MV-4-11 (cell line): Measurements from ENCODE around the gene SORT1.
A peak's percentile ranks its signal among the peaks of the same experiment; 100 is the strongest.
"Not testable (repeated sequence)": the region's sequence is repeated elsewhere in the genome, so short reads cannot be mapped to it uniquely, and the experiment has no call there.

ENCODE experiments used
- DNase-seq: peaks from one replicate; lab custom pipeline; 2025; lab: John Stamatoyannopoulos, UW

SORT1 gene

DNA sequence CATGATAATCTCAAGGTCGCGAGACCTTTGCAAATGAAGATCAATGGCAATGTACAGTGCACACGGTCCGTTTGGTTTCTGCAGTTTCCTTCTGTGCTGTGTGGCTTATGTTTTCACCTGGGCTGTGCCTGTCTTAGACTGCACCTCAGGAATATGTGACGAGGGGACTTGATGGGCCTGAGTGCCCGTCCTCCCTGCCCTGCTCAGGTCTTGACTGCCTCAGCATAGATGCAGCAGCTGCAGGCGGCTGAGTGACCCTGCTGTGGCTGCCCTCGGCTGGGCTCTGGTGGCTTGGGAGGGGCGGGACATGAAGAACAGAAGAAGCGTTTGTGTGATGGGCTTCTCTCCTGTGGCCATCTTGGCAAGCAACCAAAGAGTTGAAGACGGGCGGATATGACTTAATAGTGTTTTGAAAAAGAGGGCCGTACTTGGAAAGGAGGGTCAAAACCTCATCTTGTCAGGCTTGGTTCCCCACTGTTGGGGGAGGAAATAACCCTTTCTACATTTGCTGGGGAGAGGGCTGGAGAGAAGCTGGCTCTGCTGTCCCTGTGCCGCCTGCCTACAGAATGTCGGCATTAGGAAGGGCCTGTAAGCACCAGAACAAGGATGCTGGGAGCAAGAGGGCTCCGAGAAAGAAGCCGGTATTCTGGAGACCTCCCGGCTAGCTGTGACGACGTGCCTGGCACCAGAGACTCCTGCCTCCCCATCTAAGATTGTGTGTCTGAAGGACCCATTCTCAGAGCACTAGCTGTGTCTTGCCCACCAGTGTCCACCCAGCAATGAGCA is 98.0 kb downstream of the SORT1 start:
- DNase-seq = no peak

GRCh38 chr1:109298666-109299557 is 98.8 kb downstream of the SORT1 start:
- DNase-seq = peak; percentile 15

DNA sequence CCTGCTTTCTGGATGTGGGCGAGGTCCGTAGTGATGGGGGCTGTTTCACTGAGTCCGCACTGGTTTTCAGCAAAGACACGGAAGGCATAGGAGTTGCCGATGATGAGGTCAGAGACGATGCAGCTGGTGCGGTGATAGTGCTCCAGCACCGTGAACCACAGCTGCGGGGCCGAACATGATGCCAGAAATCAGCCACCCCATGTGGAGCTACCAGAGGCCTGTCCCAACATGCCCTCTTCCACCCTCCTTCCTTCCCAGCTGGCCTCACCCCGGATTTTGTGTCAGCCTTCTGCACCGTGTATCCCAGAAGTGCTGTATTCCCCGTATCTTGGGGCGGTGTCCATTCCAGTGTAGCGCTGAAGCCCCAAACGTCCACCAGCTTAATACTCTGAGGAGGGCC is 100.9 kb downstream of the SORT1 start:
- no peak for DNase-seq

DNA sequence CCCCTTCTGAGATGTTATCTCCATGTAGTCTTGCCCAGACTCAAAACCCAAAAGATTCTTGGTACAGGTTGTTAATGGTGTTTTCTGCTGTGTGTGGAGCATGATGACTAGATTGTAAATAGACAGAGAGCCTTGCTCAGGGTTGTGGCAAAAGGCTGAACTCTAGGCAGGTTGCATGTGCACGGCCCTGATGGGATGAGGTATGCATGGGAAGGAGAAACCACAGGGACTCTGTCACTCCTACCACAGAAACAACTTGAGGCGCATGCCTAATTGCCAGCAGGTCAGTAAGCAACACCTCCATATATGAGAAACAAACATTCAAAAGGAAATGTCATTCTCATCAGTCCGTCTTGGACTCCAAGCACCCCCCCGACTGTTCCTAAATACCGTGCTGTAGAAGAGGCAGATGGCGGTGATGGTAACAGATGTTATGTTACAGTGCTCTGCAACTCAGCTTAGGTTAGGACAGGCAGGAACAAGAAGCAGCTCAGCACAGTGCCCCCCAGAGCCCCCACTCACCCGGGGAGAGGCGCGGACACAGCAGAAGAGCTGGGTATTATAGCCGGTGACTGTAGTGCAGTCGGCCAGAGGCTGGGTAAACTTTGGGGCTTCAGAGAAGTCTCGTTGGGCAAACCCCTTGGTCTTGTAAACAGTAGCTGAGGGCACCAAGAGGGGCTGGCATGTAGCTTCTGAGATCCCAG is 101.9 kb downstream of the SORT1 start:
- DNase-seq = no peak

- peak; percentile 70 for DNase-seq
These were observed 103.2 kb downstream of the SORT1 start for GRCh38 chr1:109294481-109294880.

DNA sequence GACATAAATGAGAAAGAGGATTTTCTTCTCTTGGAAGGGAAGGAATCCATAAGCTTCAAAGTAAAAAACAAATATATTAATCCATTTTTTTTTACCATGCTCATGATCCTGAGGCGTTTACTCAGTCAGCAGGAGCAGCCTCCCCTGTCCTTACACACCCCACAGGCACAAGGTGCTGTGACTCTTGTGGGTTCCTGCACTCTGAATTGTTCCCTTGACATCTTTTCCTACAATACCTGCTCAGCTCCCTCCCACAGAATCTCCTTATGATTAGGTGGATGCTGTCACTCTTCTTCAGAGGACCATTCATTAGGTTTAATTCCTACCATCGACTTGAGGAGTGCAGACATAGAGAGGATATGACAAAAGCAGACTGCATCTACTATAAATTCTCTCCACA is 104.7 kb downstream of the SORT1 start:
- DNase-seq = no peak

DNA sequence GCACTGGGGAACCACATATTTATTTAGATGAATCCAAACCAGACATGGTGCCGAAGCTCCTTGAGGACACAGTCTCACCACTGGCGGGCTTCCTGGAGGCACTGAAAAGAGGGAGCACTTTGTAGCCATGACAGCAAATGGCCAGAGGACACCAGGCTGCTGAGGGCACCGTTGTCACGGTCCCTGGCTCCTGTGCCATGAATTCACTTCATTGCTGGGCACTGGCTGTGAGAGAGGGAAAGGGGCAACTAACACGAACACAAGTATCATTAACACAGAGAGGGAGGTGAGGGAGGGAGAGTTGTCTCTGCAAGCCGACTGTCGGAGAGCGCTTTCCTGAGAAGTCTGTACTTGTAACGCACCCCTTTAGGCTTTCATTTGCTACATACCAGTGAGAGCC is 105.4 kb downstream of the SORT1 start:
- DNase-seq = no peak

- peak; percentile 89 for DNase-seq
These were observed 106.7 kb downstream of the SORT1 start for GRCh38 chr1:109290998-109291397.

DNA sequence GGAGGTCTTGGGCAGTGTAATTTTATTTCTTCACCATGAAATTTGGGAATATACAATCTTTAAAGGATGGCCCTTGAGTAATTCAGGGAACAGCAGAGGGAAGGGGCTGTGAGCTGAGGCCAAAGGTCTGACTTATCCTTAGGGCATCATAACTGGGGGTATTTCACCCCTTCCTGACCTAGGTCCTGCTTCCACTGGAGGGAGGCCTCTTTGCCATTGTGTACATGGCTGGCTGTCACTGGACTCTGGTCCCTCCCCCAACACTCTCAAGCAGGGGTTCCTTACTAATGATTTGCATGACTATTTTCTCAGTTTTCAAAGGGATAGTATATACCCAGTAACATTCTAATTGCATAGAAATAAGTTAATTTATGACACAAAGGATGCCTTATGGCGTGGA is 107.6 kb downstream of the SORT1 start:
- no peak for DNase-seq

DNA sequence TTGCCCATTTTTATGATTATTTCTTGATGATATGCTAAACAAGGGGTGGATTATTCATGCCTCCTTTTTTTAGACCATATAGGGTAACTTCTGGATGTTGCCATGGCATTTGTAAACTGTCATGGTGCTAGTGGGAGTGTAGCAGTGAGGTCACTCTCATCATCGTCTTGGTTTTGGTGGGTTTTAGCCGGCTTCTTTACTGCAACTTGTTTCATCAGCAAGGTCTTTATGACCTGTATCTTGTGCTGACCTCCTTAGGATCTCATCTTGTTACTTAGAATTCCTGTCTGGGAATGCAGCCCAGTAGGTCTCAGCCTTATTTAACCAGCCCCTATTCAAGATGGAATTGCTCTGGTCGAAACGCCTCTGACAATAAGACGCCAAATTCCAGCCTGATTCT is 111.0 kb downstream of the SORT1 start:
- not testable (repeated sequence) for DNase-seq

DNA sequence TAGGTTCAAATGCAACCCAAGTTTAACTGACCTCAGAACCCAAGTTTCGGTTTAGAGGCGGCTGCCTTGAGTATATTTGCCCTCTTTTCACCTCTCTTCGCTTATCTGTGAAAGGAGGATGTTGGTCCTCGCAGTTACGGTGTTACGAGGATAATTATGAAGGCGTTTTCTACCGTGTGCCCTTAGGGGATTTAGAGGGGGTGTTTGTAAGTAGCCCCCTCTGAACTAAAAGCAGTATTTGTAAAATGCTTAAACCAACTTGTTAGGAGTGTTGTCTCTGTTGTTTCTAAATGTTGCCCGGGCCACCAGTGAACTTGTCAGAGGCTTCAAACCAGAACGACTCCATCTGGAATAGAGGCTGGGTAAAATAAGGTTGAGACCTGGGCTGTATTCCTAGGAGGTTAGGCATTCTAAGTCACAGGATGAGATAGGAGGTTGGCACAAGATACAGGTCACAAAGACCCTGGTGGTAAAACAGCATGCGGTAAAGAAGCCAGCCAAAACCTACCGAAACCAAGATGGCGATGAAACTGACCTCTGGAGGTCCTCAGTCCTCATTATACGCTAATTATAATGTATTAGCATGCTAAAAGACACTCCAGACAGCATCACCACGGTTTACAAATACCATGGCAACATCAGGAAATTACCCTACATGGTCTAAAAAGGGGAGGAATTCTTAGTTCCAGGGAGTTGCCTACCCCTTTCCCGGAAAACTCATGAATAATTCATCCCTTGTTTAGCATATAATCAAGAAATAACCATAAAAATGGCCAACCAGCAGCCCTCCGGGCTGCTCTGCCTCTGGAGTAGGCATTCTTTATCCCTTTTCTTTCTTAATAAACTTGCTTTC is 113.7 kb downstream of the SORT1 start:
- no peak for DNase-seq

- DNase-seq = peak; percentile 82
These were observed 114.6 kb downstream of the SORT1 start, which contains the start of gene PSRC1 for GRCh38 chr1:109282952-109283747. Gene PSRC1, minus strand, starts transcription at chr1:109283145.

DNA sequence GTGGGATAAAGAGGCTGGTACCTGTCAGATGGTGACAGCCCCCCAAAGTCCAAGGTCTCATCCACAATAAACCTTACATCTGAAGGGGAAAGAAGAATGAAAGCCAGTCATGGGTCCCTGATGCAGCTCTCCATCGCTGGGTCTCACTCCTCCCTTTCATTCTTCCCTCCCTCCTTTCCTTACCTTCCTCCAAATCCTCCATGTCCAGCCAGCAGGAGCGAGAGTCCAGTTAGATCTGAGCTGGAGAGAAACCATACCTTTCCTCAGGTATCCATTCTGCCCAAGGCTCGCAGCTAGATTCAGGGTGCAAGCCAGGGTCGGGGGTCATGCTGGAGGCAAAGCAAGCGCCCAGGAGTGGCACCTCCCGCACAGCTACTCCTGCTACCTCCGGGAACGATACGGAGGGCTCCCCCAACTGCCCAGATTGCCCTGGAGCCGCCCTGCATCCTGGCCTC is 115.2 kb downstream of the SORT1 start:
- DNase-seq = no peak

GRCh38 chr1:109281680-109282496 is 115.8 kb downstream of the SORT1 start:
- peak; percentile 55 for DNase-seq

GRCh38 chr1:109280862-109281261 is 116.9 kb downstream of the SORT1 start:
- no peak for DNase-seq

DNA sequence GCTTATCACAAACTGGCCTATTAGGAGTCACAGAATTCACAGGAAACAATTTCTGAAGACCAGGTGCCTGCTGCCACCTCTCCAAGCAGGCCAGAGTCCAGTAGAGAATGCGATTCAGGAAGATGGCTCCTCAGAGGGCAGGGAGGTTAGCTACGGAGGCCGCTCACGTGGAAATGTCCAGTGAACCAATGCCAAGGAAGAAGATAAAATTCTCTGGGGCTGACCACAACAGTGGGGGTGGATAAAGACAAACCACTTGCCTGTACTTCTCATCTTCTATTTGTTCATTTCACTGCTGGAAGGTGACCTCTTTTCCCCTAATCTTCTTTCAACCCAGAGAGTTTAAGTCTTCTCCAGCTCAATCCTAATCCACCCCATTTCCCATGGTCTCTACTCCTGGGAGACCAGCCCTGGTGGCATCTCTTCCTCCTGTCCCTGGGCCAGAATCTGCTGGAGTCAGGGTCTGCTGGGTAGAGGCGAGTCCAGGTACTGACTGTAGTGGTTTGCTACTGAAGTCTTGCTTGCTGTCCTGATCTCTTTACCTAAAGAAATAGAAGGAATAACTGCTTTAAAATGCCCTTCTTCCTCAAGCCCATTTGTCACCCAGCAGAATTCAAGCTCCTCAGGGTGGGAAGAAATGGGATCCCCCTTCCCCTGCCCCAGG is 118.0 kb downstream of the SORT1 start:
- no peak for DNase-seq

DNA sequence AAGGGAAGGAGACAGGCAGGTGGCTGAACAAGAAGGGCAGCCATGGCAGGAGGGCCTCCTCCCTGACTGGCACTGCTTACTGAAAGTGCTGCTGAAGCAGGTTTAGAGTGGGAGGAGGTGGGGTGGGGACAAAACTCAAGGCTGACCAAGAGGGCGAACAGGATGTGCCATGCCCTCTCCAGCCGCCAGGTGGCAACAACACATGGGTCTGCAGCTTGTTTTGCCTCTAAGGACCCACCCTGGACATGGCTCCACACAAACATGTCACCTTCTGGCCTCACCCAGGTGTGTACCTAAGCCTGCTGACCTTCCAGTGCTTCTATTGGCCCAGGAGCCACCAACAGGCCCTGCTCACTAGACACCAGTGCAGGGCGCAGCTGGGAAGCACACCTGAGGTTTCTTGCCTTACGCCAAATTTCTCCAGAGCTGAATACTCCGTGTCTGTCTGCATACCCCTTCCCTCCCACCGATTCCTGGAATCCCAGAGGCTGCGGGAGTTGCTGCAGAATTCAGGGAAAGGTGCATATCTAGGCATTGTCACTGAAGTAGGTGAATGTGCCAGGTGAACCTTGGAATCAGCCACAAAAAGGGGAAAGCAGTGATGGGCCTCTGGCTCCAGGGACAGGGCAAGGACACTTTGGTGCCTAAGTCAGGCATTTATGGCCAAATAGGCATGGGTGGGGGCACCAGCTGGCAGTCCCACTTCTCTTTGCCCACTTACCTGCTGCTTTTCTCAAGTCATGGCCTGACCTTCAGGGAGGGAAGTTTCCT is 120.1 kb downstream of the SORT1 start:
- peak; percentile 56 for DNase-seq

DNA sequence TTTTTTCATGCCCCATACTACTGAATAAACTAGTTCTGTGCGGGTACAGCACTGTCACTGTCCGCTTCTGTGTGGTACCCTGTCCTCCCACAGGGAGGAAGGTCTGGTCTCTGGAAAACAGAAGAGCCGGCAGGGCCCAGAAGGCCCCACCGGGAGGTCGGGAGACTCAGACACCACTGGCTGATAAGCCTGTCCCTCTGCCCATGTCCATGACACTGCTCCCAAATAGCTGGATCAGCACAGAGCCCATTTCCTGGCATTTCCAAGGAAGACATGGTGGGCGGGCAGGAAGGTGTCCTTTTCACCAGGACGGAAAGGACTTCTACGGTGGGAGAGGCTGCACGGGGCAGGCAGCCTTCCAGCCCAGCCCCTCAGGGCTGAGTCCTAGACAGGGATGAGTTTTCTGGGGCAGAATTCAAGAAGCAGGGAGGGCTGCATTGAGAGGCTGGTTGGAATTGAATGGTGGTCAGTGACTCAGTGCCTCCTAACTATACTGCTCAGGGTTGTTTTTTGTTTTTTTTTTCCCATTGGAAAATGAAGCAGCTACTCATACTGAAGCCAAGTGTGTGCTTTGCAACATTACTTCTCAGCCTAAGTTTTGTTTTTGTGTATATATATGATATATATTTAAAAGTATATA is 121.9 kb downstream of the SORT1 start:
- DNase-seq = no peak
